PFSK-1 (cell line): ENCODE measurements around the gene APLN.

Experiments used
- FOXP2 ChIP-seq: optimal IDR thresholded peaks from 2 replicates; pipeline ENCODE3; 2011; ENCODE audit warnings: borderline replicate concordance, control low read depth, inconsistent platforms; ENCODE audit not compliant: insufficient read depth; ENCODE audit errors: extremely low read length, extremely low read depth
- POLR2AphosphoS5 ChIP-seq: IDR thresholded peaks from 2 replicates; pipeline ENCODE4 v1.6.1; 2012; ENCODE audit warnings: low read depth, mild to moderate bottlenecking, control low read depth, low read length, moderate library complexity
- REST ChIP-seq, 2 experiments: IDR thresholded peaks; 2 replicates each; pipeline versions ENCODE4 v1.6.1 to v1.8.0; 2011 to 2012; ENCODE audit warnings: low read depth in 2 of 2, low read length in 2 of 2, control low read depth in 1 of 2, inconsistent platforms in 1 of 2, mild to moderate bottlenecking in 1 of 2, moderate library complexity in 1 of 2; ENCODE audit not compliant: insufficient read depth in 1 of 2
- SIN3A ChIP-seq: IDR thresholded peaks from 2 replicates; pipeline ENCODE4 v1.6.1; 2012; ENCODE audit warnings: mild to moderate bottlenecking, low read length, moderate library complexity, borderline replicate concordance; ENCODE audit not compliant: insufficient read depth
- TAF1 ChIP-seq: IDR thresholded peaks from 2 replicates; pipeline ENCODE4 v1.6.1; 2012; ENCODE audit warnings: low read length, control low read depth, borderline replicate concordance; ENCODE audit not compliant: insufficient read depth

APLN gene

GRCh38 chrX:129682979-129683378 is 28.2 kb upstream of the APLN start:
- TF ChIP-seq SIN3A: no peak
- no peak for TF ChIP-seq TAF1
- TF ChIP-seq FOXP2: no peak
- no peak for TF ChIP-seq REST (IDR thresholded peaks at IDR 0.05; ENCODE audit: insufficient read depth in 1 of 2, low read depth in 2 of 2, low read length in 2 of 2)
- no peak for TF ChIP-seq POLR2AphosphoS5

- no peak for TF ChIP-seq POLR2AphosphoS5
- TF ChIP-seq REST (IDR thresholded peaks at IDR 0.05; ENCODE audit: insufficient read depth in 1 of 2, low read depth in 2 of 2, low read length in 2 of 2): no peak
- TF ChIP-seq FOXP2: no peak
- no peak for TF ChIP-seq TAF1
- no peak for TF ChIP-seq SIN3A
Measured at GRCh38 chrX:129679901-129680300, 25.1 kb upstream of the APLN start.

GRCh38 chrX:129678614-129679195 is 23.9 kb upstream of the APLN start:
- no peak for TF ChIP-seq TAF1
- TF ChIP-seq FOXP2: no peak
- TF ChIP-seq SIN3A: no peak
- TF ChIP-seq POLR2AphosphoS5: no peak
- no peak for TF ChIP-seq REST (IDR thresholded peaks at IDR 0.05; ENCODE audit: insufficient read depth in 1 of 2, low read depth in 2 of 2, low read length in 2 of 2)

- TF ChIP-seq SIN3A (no peak), TAF1 (no peak), REST (IDR thresholded peaks at IDR 0.05; ENCODE audit: insufficient read depth in 1 of 2, low read depth in 2 of 2, low read length in 2 of 2) (no peak), FOXP2 (no peak), POLR2AphosphoS5 (no peak)
Measured at GRCh38 chrX:129667412-129667811, 12.7 kb upstream of the APLN start.

GRCh38 chrX:129665916-129666644 is 11.3 kb upstream of the APLN start:
- TF ChIP-seq FOXP2 (no peak), POLR2AphosphoS5 (no peak), REST (IDR thresholded peaks at IDR 0.05; ENCODE audit: insufficient read depth in 1 of 2, low read depth in 2 of 2, low read length in 2 of 2) (no peak), TAF1 (no peak), SIN3A (no peak)
